ENCODE results near the gene ZNF502.

ZNF502 gene

DNA sequence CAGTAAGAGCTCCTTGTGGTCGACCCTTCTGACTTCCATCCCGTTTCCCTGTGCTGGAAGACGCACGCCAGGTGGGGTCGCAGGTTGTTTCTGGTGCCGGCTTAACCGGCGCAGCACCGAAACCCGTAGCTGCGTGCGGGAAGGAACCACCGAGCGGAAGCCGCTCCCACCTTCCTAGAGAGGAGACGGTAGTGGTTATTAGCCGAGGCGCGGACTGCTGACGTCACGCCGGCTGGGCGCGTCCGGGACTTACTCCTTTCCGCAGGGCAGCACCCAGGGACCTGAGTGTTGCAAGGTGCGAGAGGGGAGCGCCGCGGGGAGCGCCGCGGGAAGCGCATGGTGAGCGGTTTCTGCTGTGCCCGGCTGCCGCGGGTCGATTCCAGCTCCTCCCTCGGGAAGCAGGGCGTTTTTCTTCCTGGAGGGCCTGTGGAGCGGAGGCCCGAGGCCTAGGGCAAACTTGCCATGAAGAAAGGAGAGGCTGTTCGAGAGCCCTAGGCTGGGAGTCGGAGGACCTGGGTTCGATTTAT is 17.0 kb downstream of the ZNF502 start, which contains the start of gene ZNF501:
ZNF501 (plus strand) TSS at position 252 of the 527 bp plus-strand sequence. CDS start 4,787 bp downstream, outside the sequence.
- Histone ChIP-seq H3K4me3 (ENCODE audit: low read depth in 1 of 2, low read length in 2 of 2) (peak within 1 kb of the TSS; percentile 46 to 87; a peak in 3 of 4 replicates), H3K9me3 (ENCODE audit: insufficient read depth, low read length, severe bottlenecking) (peaks cover 38% of the 10 kb centered on the region), H3K4me1 (ENCODE audit: insufficient read depth, low read length) (peaks cover 23% of the 10 kb centered on the region), H3K27me3 (ENCODE audit: insufficient read depth, low read length, poor library complexity) (no peaks in the 10 kb centered on the region), H3K36me3 (ENCODE audit: insufficient read depth, low read length) (peaks cover 36% of the 10 kb centered on the region), H2AFZ (ENCODE audit: low read depth, low read length) (peak within 1 kb of the TSS; percentile 98), H4K20me1 (ENCODE audit: insufficient read depth, low read length) (no peaks in the 10 kb centered on the region), H3K4me2 (ENCODE audit: insufficient read depth, low read length) (peak within 1 kb of the TSS; percentile 72), H3K79me2 (ENCODE audit: insufficient read depth, low read length) (peaks cover 17% of the 10 kb centered on the region), H3K9ac (ENCODE audit: low read depth, low read length) (peak within 1 kb of the TSS; percentile 72), H3K27ac (ENCODE audit: low read length) (peak within 1 kb of the TSS; percentile 91)
- DNase-seq (peak; percentile 95), ATAC-seq (ENCODE audit: insufficient read depth, low read depth) (peak; percentile 99)
- TF ChIP-seq, protein P1, sequence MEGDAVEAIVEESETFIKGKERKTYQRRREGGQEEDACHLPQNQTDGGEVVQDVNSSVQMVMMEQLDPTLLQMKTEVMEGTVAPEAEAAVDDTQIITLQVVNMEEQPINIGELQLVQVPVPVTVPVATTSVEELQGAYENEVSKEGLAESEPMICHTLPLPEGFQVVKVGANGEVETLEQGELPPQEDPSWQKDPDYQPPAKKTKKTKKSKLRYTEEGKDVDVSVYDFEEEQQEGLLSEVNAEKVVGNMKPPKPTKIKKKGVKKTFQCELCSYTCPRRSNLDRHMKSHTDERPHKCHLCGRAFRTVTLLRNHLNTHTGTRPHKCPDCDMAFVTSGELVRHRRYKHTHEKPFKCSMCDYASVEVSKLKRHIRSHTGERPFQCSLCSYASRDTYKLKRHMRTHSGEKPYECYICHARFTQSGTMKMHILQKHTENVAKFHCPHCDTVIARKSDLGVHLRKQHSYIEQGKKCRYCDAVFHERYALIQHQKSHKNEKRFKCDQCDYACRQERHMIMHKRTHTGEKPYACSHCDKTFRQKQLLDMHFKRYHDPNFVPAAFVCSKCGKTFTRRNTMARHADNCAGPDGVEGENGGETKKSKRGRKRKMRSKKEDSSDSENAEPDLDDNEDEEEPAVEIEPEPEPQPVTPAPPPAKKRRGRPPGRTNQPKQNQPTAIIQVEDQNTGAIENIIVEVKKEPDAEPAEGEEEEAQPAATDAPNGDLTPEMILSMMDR (IDR thresholded peaks at IDR 0.05; ENCODE audit: borderline replicate concordance, extremely low read depth, low read length, poor library complexity, severe bottlenecking): no peak
- TF ChIP-seq EZH2 (IDR thresholded peaks at IDR 0.05; ENCODE audit: borderline replicate concordance, low read depth, low read length, severe bottlenecking): no peak

DNA sequence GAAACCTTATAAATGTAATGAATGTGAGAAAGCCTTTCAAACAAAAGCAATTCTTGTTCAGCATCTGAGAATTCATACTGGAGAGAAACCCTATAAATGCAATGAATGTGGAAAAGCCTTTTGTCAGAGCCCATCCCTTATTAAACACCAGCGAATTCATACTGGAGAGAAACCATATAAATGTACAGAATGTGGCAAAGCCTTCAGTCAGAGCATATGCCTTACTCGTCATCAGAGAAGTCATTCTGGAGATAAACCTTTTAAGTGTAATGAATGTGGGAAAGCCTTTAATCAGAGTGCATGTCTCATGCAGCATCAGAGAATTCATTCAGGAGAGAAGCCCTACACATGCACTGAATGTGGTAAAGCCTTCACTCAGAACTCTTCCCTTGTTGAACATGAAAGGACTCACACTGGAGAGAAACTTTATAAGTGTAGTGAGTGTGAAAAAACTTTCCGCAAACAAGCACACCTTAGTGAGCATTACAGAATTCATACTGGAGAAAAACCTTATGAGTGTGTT is 22.2 kb downstream of the ZNF502 start:
- no peak overlapping the region for H3K27ac ChIP-seq (ENCODE audit: low read length)
- peaks cover 47% of the 10 kb centered on the region for H3K36me3 ChIP-seq (ENCODE audit: insufficient read depth, low read length)
- no peak overlapping the region for H3K9ac ChIP-seq (ENCODE audit: low read depth, low read length)
- H3K79me2 ChIP-seq (ENCODE audit: insufficient read depth, low read length): peaks cover 14% of the 10 kb centered on the region
- no peak for ATAC-seq (ENCODE audit: insufficient read depth, low read depth)
- no peak overlapping the region for H3K4me3 ChIP-seq (ENCODE audit: low read depth in 1 of 2, low read length in 2 of 2)
- peaks cover 15% of the 10 kb centered on the region for H3K4me1 ChIP-seq (ENCODE audit: insufficient read depth, low read length)
- H4K20me1 ChIP-seq (ENCODE audit: insufficient read depth, low read length): no peaks in the 10 kb centered on the region
- no peak for TF ChIP-seq EZH2 (IDR thresholded peaks at IDR 0.05; ENCODE audit: borderline replicate concordance, low read depth, low read length, severe bottlenecking)
- TF ChIP-seq, protein P1 (IDR thresholded peaks at IDR 0.05; ENCODE audit: borderline replicate concordance, extremely low read depth, low read length, poor library complexity, severe bottlenecking): no peak
- DNase-seq: no peak
- H3K9me3 ChIP-seq (ENCODE audit: insufficient read depth, low read length, severe bottlenecking): peaks cover 53% of the 10 kb centered on the region
- no peak overlapping the region for H2AFZ ChIP-seq (ENCODE audit: low read depth, low read length)
- no peaks in the 10 kb centered on the region for H3K27me3 ChIP-seq (ENCODE audit: insufficient read depth, low read length, poor library complexity)
- H3K4me2 ChIP-seq (ENCODE audit: insufficient read depth, low read length): no peak overlapping the region

DNA sequence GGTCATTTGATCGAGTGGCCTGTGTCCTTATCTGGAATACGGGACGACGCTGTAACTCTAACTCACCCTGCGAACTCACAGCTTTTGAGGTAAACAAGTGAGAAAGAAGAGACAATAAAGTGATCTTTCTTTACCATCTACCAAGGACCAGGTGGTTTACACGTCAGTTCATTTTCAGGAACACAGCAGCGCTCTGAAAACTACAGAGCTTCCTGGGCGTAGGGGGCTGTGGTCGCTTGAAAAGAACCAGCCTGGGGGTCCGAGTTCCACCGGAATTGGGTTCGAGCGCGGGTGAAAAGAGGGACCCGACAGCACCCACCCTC is 48.6 kb downstream of the ZNF502 start:
- Histone ChIP-seq H3K9me3 (ENCODE audit: insufficient read depth, low read length, severe bottlenecking) (peaks cover 9% of the 10 kb centered on the region), H2AFZ (ENCODE audit: low read depth, low read length) (peak overlapping the region; percentile 89), H3K27me3 (ENCODE audit: insufficient read depth, low read length, poor library complexity) (no peaks in the 10 kb centered on the region), H3K36me3 (ENCODE audit: insufficient read depth, low read length) (peaks cover 59% of the 10 kb centered on the region), H3K4me3 (ENCODE audit: low read depth in 1 of 2, low read length in 2 of 2) (peak overlapping the region; percentile 95 to 96), H3K27ac (ENCODE audit: low read length) (peak overlapping the region; percentile 95), H3K79me2 (ENCODE audit: insufficient read depth, low read length) (peaks cover 97% of the 10 kb centered on the region), H3K4me1 (ENCODE audit: insufficient read depth, low read length) (peaks cover 55% of the 10 kb centered on the region), H3K4me2 (ENCODE audit: insufficient read depth, low read length) (peak overlapping the region; percentile 87), H4K20me1 (ENCODE audit: insufficient read depth, low read length) (peaks cover 4% of the 10 kb centered on the region; the same call in 1 of the 2 replicates), H3K9ac (ENCODE audit: low read depth, low read length) (peak overlapping the region; percentile 88)
- ATAC-seq (ENCODE audit: insufficient read depth, low read depth) (no peak; the same call in 2 of the 3 replicates), DNase-seq (no peak)
- TF ChIP-seq, protein P1 (IDR thresholded peaks at IDR 0.05; ENCODE audit: borderline replicate concordance, extremely low read depth, low read length, poor library complexity, severe bottlenecking): no peak
- no peak for TF ChIP-seq EZH2 (IDR thresholded peaks at IDR 0.05; ENCODE audit: borderline replicate concordance, low read depth, low read length, severe bottlenecking)

Data from DND-41 (cell line).